GM19099 (cell line): ENCODE data around the gene DPCD.

Source experiments
- POLR2A ChIP-seq: IDR thresholded peaks from 3 replicates; pipeline ENCODE4 v1.6.1; 2011; ENCODE audit warnings: low read depth; ENCODE audit not compliant: insufficient read length; ENCODE audit errors: extremely low read depth

DPCD gene

GRCh38 chr10:101573885-101574753 lies 14.0 kb upstream of the DPCD start:
- no peak for TF ChIP-seq POLR2A

- TF ChIP-seq POLR2A = no peak
Observed at GRCh38 chr10:101575091-101575490, 13.0 kb upstream of the DPCD start.

GRCh38 chr10:101575580-101576210 lies 12.4 kb upstream of the DPCD start:
- TF ChIP-seq POLR2A = no peak

GRCh38 chr10:101576211-101576863 lies 11.8 kb upstream of the DPCD start:
- no peak for TF ChIP-seq POLR2A

GRCh38 chr10:101577121-101577871 lies 10.8 kb upstream of the DPCD start:
- no peak for TF ChIP-seq POLR2A

- TF ChIP-seq POLR2A = no peak
Observed at GRCh38 chr10:101578192-101578591, 9.9 kb upstream of the DPCD start.

- TF ChIP-seq POLR2A = no peak
Observed at GRCh38 chr10:101578803-101579515, 9.2 kb upstream of the DPCD start.

GRCh38 chr10:101579516-101579870 lies 8.6 kb upstream of the DPCD start:
- no peak for TF ChIP-seq POLR2A

- no peak for TF ChIP-seq POLR2A
Observed at GRCh38 chr10:101580486-101581399, 7.4 kb upstream of the DPCD start.

- TF ChIP-seq POLR2A = no peak
Observed at GRCh38 chr10:101585841-101586240, 2.3 kb upstream of the DPCD start.

GRCh38 chr10:101588879-101589278 lies 758 bp downstream of the DPCD start:
- TF ChIP-seq POLR2A = no peak

GRCh38 chr10:101595591-101596433 lies 7.7 kb downstream of the DPCD start:
- TF ChIP-seq POLR2A = no peak
